Memory B cell (primary cell): ENCODE results near the gene RPL13A.
A peak's percentile ranks its signal among the peaks of the same experiment; 100 is the strongest.
"Not testable (repeated sequence)": the region's sequence is repeated elsewhere in the genome, so short reads cannot be mapped to it uniquely, and the experiment has no call there.

Experiments
- ATAC-seq: fragments of 150-1000 bp; cut with Tn5 transposase; 2 replicates; pipeline ENCODE4 v1.10.0; 2021; ENCODE audit warnings: low read depth, mild to moderate bottlenecking, moderate library complexity
- DNase-seq, 2 donors: peaks; one replicate each; pipeline ENCODE4 v3.0.0; 2022; ENCODE audit warnings: low spot score in 2 of 2
- H3K27ac Mint-ChIP-seq: one replicate; pipeline ENCODE4 v1.8.0; 2022; ENCODE audit warnings: mild to moderate bottlenecking, moderate library complexity, mixed read lengths
- H3K27me3 Mint-ChIP-seq: one replicate; pipeline ENCODE4 v1.8.0; 2022; ENCODE audit warnings: mixed read lengths
- H3K36me3 Mint-ChIP-seq: one replicate; pipeline ENCODE4 v1.8.0; 2022; ENCODE audit warnings: mild to moderate bottlenecking, mixed read lengths
- H3K4me1 Mint-ChIP-seq: one replicate; pipeline ENCODE4 v1.8.0; 2022; ENCODE audit warnings: mixed read lengths
- H3K4me3 Mint-ChIP-seq: one replicate; pipeline ENCODE4 v1.8.0; 2022; ENCODE audit warnings: mild to moderate bottlenecking, moderate library complexity, mixed read lengths
- H3K9me3 Mint-ChIP-seq: one replicate; pipeline ENCODE4 v1.8.0; 2022; ENCODE audit warnings: mixed read lengths

RPL13A gene

GRCh38 chr19:49487277-49488045 lies at the start of gene RPL13A:
Gene RPL13A (plus strand): TSS chr19:49487608. CDS start chr19:49487630, 22 bp downstream.
- no peaks in the 10 kb centered on the region for H3K27me3 Mint-ChIP-seq
- DNase-seq (peak; percentile 99 to 100), ATAC-seq (peak; percentile 90)
- H3K36me3 Mint-ChIP-seq, result peaks cover 19% of the 10 kb centered on the region
- peak within 1 kb of the TSS; percentile 98 for H3K27ac Mint-ChIP-seq
- H3K9me3 Mint-ChIP-seq, result no peaks in the 10 kb centered on the region
- H3K4me3 Mint-ChIP-seq, result peak within 1 kb of the TSS; percentile 93
- peaks cover 19% of the 10 kb centered on the region for H3K4me1 Mint-ChIP-seq

GRCh38 chr19:49438261-49438660 lies 49.1 kb upstream of the RPL13A start:
- no peak for ATAC-seq
- Mint-ChIP-seq H3K4me3 (no peak overlapping the region), H3K27me3 (peaks cover 59% of the 10 kb centered on the region), H3K9me3 (no peaks in the 10 kb centered on the region), H3K27ac (no peak overlapping the region), H3K36me3 (peaks cover 7% of the 10 kb centered on the region), H3K4me1 (peaks cover 40% of the 10 kb centered on the region)
- no peak for DNase-seq

GRCh38 chr19:49439836-49440235 lies 47.6 kb upstream of the RPL13A start:
- no peak for ATAC-seq
- DNase-seq, result no peak
- H3K9me3 Mint-ChIP-seq, result no peaks in the 10 kb centered on the region
- H3K27ac Mint-ChIP-seq, result no peak overlapping the region
- H3K36me3 Mint-ChIP-seq, result peaks cover 7% of the 10 kb centered on the region
- H3K4me3 Mint-ChIP-seq, result no peak overlapping the region
- peaks cover 53% of the 10 kb centered on the region for H3K27me3 Mint-ChIP-seq
- peaks cover 43% of the 10 kb centered on the region for H3K4me1 Mint-ChIP-seq

- no peaks in the 10 kb centered on the region for H3K9me3 Mint-ChIP-seq
- H3K36me3 Mint-ChIP-seq, result peaks cover 7% of the 10 kb centered on the region
- H3K27ac Mint-ChIP-seq, result no peak overlapping the region
- no peak for ATAC-seq
- peaks cover 43% of the 10 kb centered on the region for H3K4me1 Mint-ChIP-seq
- peaks cover 49% of the 10 kb centered on the region for H3K27me3 Mint-ChIP-seq
- DNase-seq, result no peak
- peak overlapping the region; percentile 39 for H3K4me3 Mint-ChIP-seq
Observed at GRCh38 chr19:49440439-49441209, 46.8 kb upstream of the RPL13A start.

- Mint-ChIP-seq H3K27ac (peak within 1 kb of the TSS; percentile 56), H3K36me3 (peaks cover 7% of the 10 kb centered on the region), H3K4me3 (peak within 1 kb of the TSS; percentile 86), H3K4me1 (peaks cover 38% of the 10 kb centered on the region), H3K9me3 (no peaks in the 10 kb centered on the region), H3K27me3 (peaks cover 43% of the 10 kb centered on the region)
- DNase-seq, result no peak
- no peak for ATAC-seq
Observed at GRCh38 chr19:49441210-49441959, 46.0 kb upstream of the RPL13A start, which contains the start of gene SLC17A7. Gene SLC17A7 (minus strand): TSS chr19:49441527. CDS start chr19:49441379, 148 bp downstream.

- H3K27me3 Mint-ChIP-seq, result peaks cover 41% of the 10 kb centered on the region
- no peak for ATAC-seq
Observed at GRCh38 chr19:49441960-49442350, 45.5 kb upstream of the RPL13A start.

GRCh38 chr19:49442354-49442753 lies 45.1 kb upstream of the RPL13A start:
- Mint-ChIP-seq H3K9me3 (no peaks in the 10 kb centered on the region), H3K27me3 (peaks cover 38% of the 10 kb centered on the region), H3K36me3 (peaks cover 7% of the 10 kb centered on the region), H3K4me3 (peak overlapping the region; percentile 86), H3K4me1 (peaks cover 34% of the 10 kb centered on the region), H3K27ac (peak overlapping the region; percentile 56)
- no peak for ATAC-seq
- DNase-seq, result no peak

More at GRCh38 chr19:49441960-49442350, 45.5 kb upstream of the RPL13A start:
- peak overlapping the region; percentile 56 for H3K27ac Mint-ChIP-seq
- peaks cover 7% of the 10 kb centered on the region for H3K36me3 Mint-ChIP-seq
- DNase-seq, result no peak
- peak overlapping the region; percentile 86 for H3K4me3 Mint-ChIP-seq
- no peaks in the 10 kb centered on the region for H3K9me3 Mint-ChIP-seq
- peaks cover 35% of the 10 kb centered on the region for H3K4me1 Mint-ChIP-seq

GRCh38 chr19:49442771-49443365 lies 44.5 kb upstream of the RPL13A start:
- Mint-ChIP-seq H3K27me3 (peaks cover 33% of the 10 kb centered on the region), H3K4me1 (peaks cover 30% of the 10 kb centered on the region)
- DNase-seq, result no peak

GRCh38 chr19:49443366-49444099 lies 43.9 kb upstream of the RPL13A start:
- H3K27ac Mint-ChIP-seq, result peak overlapping the region; percentile 92
- no peaks in the 10 kb centered on the region for H3K9me3 Mint-ChIP-seq
- peaks cover 11% of the 10 kb centered on the region for H3K36me3 Mint-ChIP-seq
- peaks cover 31% of the 10 kb centered on the region for H3K4me1 Mint-ChIP-seq
- H3K4me3 Mint-ChIP-seq, result peak overlapping the region; percentile 86
- H3K27me3 Mint-ChIP-seq, result peaks cover 27% of the 10 kb centered on the region
- DNase-seq (peak; percentile 94 to 96), ATAC-seq (peak; percentile 85)

More at GRCh38 chr19:49442771-49443365, 44.5 kb upstream of the RPL13A start:
- H3K36me3 Mint-ChIP-seq, result peaks cover 7% of the 10 kb centered on the region
- ATAC-seq, result peak; percentile 23
- H3K27ac Mint-ChIP-seq, result peak overlapping the region; percentile 92
- H3K9me3 Mint-ChIP-seq, result no peaks in the 10 kb centered on the region
- H3K4me3 Mint-ChIP-seq, result peak overlapping the region; percentile 86

GRCh38 chr19:49444100-49444700 lies 43.2 kb upstream of the RPL13A start:
- Mint-ChIP-seq H3K4me1 (peaks cover 36% of the 10 kb centered on the region), H3K27ac (peak overlapping the region; percentile 92)

GRCh38 chr19:49445997-49446396 lies 41.4 kb upstream of the RPL13A start:
- Mint-ChIP-seq H3K4me3 (no peak overlapping the region), H3K36me3 (peaks cover 19% of the 10 kb centered on the region), H3K9me3 (no peaks in the 10 kb centered on the region), H3K4me1 (peaks cover 39% of the 10 kb centered on the region), H3K27ac (peak overlapping the region; percentile 31), H3K27me3 (peaks cover 13% of the 10 kb centered on the region)
- ATAC-seq (no peak), DNase-seq (no peak)

More at GRCh38 chr19:49444100-49444700, 43.2 kb upstream of the RPL13A start:
- Mint-ChIP-seq H3K36me3 (peaks cover 13% of the 10 kb centered on the region), H3K4me3 (peak overlapping the region; percentile 86), H3K27me3 (peaks cover 23% of the 10 kb centered on the region)
- H3K9me3 Mint-ChIP-seq, DNase-seq, ATAC-seq: not testable (repeated sequence)

- Mint-ChIP-seq H3K27ac (no peak overlapping the region), H3K36me3 (peaks cover 15% of the 10 kb centered on the region), H3K4me3 (no peak overlapping the region), H3K9me3 (no peaks in the 10 kb centered on the region), H3K27me3 (peaks cover under 1% of the 10 kb centered on the region), H3K4me1 (peaks cover 30% of the 10 kb centered on the region)
- ATAC-seq (no peak), DNase-seq (no peak)
Observed at GRCh38 chr19:49447485-49448431, 39.6 kb upstream of the RPL13A start.
